ENCODE measurements around the gene IL27RA.

Gene IL27RA

GRCh38 chr19:14053032-14053431 lies 21.5 kb downstream of the IL27RA start:
- no peak for TF ChIP-seq FOXP2 (optimal IDR thresholded peaks at IDR 0.05; ENCODE audit: borderline replicate concordance, extremely low read depth, extremely low read length, insufficient read depth)
- TF ChIP-seq, protein P1, sequence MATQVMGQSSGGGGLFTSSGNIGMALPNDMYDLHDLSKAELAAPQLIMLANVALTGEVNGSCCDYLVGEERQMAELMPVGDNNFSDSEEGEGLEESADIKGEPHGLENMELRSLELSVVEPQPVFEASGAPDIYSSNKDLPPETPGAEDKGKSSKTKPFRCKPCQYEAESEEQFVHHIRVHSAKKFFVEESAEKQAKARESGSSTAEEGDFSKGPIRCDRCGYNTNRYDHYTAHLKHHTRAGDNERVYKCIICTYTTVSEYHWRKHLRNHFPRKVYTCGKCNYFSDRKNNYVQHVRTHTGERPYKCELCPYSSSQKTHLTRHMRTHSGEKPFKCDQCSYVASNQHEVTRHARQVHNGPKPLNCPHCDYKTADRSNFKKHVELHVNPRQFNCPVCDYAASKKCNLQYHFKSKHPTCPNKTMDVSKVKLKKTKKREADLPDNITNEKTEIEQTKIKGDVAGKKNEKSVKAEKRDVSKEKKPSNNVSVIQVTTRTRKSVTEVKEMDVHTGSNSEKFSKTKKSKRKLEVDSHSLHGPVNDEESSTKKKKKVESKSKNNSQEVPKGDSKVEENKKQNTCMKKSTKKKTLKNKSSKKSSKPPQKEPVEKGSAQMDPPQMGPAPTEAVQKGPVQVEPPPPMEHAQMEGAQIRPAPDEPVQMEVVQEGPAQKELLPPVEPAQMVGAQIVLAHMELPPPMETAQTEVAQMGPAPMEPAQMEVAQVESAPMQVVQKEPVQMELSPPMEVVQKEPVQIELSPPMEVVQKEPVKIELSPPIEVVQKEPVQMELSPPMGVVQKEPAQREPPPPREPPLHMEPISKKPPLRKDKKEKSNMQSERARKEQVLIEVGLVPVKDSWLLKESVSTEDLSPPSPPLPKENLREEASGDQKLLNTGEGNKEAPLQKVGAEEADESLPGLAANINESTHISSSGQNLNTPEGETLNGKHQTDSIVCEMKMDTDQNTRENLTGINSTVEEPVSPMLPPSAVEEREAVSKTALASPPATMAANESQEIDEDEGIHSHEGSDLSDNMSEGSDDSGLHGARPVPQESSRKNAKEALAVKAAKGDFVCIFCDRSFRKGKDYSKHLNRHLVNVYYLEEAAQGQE (IDR thresholded peaks at IDR 0.05; ENCODE audit: insufficient read depth in 1 of 2, low read depth in 2 of 2, low read length in 2 of 2): no peak
- no peak for TF ChIP-seq SIN3A (IDR thresholded peaks at IDR 0.05; ENCODE audit: borderline replicate concordance, insufficient read depth, low read length)
- no peak for TF ChIP-seq POLR2AphosphoS5 (IDR thresholded peaks at IDR 0.05; ENCODE audit: low read depth, low read length)
- TF ChIP-seq TAF1 (IDR thresholded peaks at IDR 0.05; ENCODE audit: borderline replicate concordance, insufficient read depth, low read length): no peak

- no peak for TF ChIP-seq FOXP2 (optimal IDR thresholded peaks at IDR 0.05; ENCODE audit: borderline replicate concordance, extremely low read depth, extremely low read length, insufficient read depth)
- TF ChIP-seq TAF1 (IDR thresholded peaks at IDR 0.05; ENCODE audit: borderline replicate concordance, insufficient read depth, low read length): no peak
- no peak for TF ChIP-seq POLR2AphosphoS5 (IDR thresholded peaks at IDR 0.05; ENCODE audit: low read depth, low read length)
- TF ChIP-seq, protein P1 (IDR thresholded peaks at IDR 0.05; ENCODE audit: insufficient read depth in 1 of 2, low read depth in 2 of 2, low read length in 2 of 2): no peak
- TF ChIP-seq SIN3A (IDR thresholded peaks at IDR 0.05; ENCODE audit: borderline replicate concordance, insufficient read depth, low read length): no peak
Measured at GRCh38 chr19:14053500-14053899, 21.9 kb downstream of the IL27RA start.

DNA sequence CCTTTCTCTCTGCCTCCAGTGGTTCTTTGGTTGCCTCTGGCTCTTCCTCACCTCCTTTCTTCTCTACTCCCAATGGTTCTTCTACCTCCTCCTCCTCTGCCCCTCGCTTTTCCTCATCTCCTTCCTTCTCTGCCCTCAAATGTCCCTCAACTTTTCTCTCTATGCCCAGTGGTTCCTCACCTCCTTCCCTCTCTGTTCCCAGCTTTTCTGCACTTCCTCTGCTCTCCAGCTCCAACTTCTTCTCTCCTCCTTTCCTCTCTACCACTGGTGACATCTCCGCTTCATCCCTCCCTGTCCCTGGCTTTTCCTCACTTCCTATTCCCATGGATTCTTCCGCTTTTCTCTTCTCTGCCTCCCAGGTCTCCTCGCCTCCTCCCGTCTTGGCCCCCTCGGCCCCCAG lies 22.5 kb downstream of the IL27RA start:
- no peak for TF ChIP-seq SIN3A (IDR thresholded peaks at IDR 0.05; ENCODE audit: borderline replicate concordance, insufficient read depth, low read length)
- TF ChIP-seq, protein P1 (IDR thresholded peaks at IDR 0.05; ENCODE audit: insufficient read depth in 1 of 2, low read depth in 2 of 2, low read length in 2 of 2): no peak

DNA sequence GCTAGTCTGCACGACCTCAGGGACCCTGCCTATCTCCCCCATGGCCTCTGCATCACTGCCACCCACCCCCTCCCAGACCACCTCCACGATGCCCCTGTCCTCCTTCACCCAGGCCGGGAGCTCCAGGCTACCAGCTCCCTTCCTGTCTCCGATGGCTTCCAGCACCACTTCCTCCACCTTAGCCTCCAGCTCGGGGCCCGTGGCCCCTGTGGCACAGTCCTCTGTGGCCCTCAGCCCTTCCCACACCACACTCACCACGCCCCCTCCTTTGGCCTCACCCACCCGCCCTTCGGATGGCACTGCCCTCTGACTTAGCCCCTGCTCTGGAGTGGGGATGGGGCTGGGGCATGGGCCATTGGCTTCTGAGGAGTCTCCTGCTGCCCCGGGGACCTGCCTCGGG lies 23.2 kb downstream of the IL27RA start:
- TF ChIP-seq SIN3A (IDR thresholded peaks at IDR 0.05; ENCODE audit: borderline replicate concordance, insufficient read depth, low read length) (no peak), POLR2AphosphoS5 (IDR thresholded peaks at IDR 0.05; ENCODE audit: low read depth, low read length) (no peak), TAF1 (IDR thresholded peaks at IDR 0.05; ENCODE audit: borderline replicate concordance, insufficient read depth, low read length) (no peak), FOXP2 (optimal IDR thresholded peaks at IDR 0.05; ENCODE audit: borderline replicate concordance, extremely low read depth, extremely low read length, insufficient read depth) (no peak)
- TF ChIP-seq, protein P1 (IDR thresholded peaks at IDR 0.05; ENCODE audit: insufficient read depth in 1 of 2, low read depth in 2 of 2, low read length in 2 of 2): no peak

DNA sequence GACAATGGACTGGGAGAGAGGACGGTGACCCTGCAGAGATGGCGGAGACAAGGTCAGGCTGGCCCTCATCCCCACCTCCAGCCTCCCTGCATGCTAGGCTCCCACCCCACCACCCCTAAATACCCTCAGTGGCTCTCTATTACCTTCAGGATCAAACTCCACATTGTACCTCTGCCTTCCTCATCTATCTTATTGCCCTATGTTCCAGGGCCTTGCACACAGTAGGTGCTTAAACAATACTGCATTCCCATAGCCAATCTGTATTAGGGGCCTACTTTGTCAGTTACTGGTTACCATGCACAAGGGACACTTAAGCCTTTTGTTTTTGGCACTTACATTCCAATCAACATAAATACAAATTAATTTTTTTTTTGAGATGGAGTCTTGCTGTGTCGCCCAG lies 23.8 kb downstream of the IL27RA start:
- TF ChIP-seq POLR2AphosphoS5 (IDR thresholded peaks at IDR 0.05; ENCODE audit: low read depth, low read length) (no peak), FOXP2 (optimal IDR thresholded peaks at IDR 0.05; ENCODE audit: borderline replicate concordance, extremely low read depth, extremely low read length, insufficient read depth) (no peak), TAF1 (IDR thresholded peaks at IDR 0.05; ENCODE audit: borderline replicate concordance, insufficient read depth, low read length) (no peak), SIN3A (IDR thresholded peaks at IDR 0.05; ENCODE audit: borderline replicate concordance, insufficient read depth, low read length) (no peak)
- TF ChIP-seq, protein P1 (IDR thresholded peaks at IDR 0.05; ENCODE audit: insufficient read depth in 1 of 2, low read depth in 2 of 2, low read length in 2 of 2): no peak

Measured in PFSK-1 (cell line).